ENCODE results near the gene FSHB.
"Not testable (repeated sequence)": the region's sequence is repeated elsewhere in the genome, so short reads cannot be mapped to it uniquely, and the experiment has no call there.

Gene FSHB

DNA sequence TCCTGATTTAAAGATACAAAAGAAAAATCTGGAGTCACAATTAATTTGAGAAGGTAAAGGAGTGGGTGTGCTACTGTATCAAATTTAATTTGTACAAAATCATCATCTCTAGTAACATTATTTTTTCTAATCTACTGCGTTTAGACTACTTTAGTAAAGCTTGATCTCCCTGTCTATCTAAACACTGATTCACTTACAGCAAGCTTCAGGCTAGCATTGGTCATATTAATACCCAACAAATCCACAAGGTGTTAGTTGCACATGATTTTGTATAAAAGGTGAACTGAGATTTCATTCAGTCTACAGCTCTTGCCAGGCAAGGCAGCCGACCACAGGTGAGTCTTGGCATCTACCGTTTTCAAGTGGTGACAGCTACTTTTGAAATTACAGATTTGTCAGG lies at the start of gene FSHB:
Gene FSHB, plus strand, starts transcription at position 301 of the 400 bp plus-strand sequence. CDS start 889 bp downstream, outside the sequence.
- DNase-seq = no peak

DNA sequence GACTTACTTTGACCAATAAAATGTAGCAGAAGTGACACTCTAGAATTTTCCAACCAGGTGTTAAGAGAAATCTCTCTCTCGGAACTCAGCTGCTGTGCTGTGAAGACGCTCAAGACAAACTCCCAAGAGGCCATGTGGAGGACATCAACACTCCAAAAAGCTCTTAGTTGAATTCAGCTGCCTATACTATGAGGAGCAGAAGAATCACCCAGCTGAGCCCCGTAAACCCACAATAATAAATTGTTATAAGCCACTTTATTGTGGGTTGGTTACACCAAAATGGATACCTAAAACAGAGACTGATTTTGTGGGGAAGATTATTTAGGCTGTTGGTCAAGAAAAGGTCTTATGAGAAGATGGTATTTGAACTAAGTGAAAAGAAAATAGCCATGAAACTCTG lies 44.1 kb upstream of the FSHB start:
- no peak for DNase-seq

DNA sequence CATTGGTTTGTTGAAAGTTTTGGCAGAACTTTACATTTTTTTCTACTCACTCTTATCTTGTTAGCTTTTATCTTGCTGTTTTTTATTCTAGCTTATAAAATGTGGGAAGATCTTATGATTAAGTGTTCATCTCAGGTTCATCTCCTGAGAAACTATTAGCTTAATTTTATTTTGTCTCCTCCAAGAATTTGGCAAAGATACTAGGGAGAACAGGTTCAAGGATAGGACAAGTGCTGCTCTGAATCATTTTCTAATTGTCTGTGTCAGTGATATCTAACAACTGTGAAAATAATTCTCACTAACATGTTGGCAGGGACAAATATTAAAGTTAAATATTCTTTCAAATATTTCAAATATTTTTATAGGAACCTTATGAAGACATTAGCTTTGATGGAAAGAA lies 38.2 kb upstream of the FSHB start:
- no peak for DNase-seq

DNA sequence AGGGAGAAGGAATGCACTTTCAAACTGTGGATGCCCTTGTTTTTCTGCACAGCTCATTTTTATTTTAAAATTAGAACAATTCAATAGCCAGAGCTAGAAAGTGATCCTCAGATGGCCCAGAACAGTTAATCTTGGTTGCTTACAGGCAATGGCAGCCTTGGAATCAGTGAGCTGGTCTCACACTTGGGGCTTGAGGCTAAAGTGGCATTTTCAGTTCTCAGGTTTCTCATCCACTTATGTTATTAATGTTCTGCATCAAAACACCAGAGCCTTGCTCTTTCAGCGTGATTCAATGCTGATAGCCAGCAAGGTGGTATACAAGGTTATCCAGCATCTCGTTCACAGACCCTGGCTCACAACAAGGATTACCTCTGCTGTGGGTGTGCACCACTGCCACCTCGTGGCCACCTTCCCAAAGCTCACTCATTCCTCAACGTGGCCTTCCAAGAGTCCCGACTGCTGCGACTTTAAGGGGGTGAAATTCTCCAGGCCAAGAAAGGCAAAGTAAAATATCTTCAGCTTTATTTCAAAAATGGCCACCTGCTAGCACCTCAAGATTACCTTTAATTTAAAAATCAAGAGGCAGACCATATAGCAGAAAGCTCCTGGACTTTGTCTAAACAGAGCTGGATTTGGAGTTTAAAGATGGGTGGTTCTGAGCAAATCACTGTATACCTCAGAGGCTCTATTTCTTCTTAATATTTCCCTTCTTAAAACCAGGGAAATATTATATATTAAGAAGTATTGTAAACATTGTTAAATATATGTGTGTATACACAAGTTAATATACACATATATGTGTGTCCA lies 34.2 kb upstream of the FSHB start:
- DNase-seq = peak; percentile 64

DNA sequence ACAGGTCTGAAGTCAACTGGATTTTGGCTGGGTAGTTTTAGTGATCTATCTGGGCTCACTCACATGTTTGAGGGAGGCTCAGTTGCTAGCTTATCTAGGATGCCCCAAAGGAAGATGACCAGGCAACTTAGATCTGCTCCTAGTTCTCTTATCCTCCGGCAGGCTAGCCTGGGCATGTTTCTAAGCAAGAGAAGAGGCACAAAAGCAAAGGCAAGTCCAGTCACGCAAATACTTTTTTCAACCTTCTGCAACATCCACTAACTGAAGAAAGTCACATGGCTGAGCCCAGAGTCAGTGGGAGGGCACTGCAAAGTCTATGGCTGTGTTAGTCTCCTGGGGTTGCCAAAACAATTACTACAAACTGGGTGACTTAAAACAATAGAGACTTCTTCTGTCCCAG lies 32.9 kb upstream of the FSHB start:
- no peak for DNase-seq

DNA sequence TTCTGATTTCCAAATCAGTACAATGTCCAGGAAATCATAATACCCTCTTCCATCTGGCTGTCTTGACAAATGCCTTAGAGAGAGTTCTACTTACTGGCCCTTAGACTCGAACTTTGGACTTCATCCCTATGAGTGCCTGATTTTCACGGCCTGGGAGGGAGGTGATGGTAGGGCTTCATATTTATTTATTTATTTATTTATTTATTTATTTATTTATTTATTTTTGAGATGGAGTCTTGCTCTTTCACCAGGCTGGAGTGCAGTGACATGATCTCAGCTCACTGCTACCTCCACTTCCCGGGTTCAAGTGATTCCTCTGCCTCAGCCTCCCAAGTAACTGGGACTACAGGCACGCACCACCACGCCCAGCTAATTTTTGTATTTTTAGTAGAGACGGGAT lies 27.8 kb upstream of the FSHB start:
- DNase-seq = not testable (repeated sequence)

DNA sequence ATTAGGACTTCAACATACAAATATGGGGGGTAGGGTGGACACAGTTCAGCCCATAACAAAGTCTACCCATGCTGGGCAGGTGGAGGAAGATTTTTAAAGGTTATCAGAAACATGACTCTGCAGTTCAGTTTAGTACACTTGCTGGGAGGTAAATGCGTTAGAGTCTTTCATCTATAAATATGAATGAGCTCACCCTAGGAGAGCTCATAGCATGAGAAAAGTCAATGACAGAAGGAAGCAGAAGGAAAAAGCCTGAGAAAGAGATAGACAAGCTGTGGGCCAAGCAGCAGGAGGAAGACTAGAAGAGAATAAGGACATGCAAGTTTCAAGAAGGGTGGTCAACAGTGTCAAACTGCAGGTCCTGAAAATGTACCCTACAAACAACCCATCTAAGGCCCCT lies 27.0 kb upstream of the FSHB start:
- DNase-seq = no peak

DNA sequence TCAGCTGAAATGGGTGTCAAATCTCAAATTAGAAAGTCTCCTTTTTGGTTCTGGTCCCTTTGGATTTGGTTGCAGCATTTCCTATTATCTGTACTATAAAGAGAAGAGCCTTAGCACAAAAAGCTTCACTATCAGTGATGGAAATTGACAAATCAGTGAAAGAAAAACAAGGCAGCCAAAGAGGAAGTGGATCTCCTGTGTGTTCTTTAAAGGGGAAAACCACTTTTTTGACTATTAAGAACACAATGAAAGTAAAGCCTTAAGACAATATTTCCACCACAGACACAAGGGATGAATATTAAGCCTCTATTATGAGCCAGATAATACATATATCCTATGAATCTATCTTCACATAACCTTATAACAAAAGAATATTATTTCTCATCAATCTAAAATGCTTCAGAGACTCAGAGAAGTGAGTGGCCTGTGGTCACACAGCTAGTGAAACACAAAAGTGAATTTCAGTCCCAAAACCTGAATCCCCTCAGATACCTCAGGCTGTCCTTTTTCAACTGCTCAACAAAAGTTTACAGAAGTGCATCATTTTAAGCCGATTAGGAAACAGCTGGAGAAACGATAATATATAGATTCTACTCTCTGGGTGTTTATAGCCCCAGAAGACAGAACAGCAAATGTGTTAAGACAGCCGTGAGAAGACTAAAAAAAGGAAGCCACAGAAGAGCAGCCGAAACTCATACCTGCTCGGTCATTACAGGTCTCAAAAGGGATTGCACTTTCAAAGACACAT lies 24.4 kb upstream of the FSHB start:
- no peak for DNase-seq

DNA sequence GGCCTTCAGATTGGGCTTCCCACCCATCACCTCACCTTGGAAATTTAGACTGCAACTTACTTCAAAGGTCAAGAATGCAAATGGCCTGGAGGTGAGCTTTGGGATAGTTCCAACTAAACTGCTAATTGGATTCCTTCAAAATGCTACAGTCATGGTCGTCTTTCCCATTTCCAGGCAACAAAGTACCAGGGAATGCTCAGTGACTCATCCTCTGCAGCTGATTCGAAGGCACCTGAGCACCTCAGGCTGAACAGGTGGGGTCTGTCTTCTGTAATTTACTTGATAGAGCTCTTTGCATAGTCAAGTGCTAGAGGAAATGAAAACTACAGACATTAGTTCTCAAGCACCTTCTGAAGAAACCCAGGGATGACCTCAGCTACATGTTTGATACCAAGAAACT lies 20.5 kb upstream of the FSHB start:
- no peak for DNase-seq

DNA sequence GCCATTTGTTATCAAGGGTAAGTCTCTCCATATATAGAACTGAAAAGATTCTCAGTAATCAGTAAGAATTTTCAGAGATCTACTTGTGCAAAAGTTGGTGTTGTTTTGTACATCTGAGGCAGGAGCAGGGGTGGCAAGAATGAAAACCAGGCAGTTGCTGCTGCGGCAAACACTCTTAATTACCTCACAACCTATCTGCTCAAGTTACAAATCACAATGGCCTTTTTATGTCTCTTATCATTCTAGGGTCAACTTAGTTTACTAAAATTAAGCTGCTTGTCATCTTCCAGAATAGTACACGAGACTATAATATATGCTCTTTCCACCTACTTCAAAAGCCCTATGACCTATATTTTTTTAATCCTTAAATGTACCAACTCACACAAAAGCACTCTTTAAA lies 14.3 kb upstream of the FSHB start:
- no peak for DNase-seq

DNA sequence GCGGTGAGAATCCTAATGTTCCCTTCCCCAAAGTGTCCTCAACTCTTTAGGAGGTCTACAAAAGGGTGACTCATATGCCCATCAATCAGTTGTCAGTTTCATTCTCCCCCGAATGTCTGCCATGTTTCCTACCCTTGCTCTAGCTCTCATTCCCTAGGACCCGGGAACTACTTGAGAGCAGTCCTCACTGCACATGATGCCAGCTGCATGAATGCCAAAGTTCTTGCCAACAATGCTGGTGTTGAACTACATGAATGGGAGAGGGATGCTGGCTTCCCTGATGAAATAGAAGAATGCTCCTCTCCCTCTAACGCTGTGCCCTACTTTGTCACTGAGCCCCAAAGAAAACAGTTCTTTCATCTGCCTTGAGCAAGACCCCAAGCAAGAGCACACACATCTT lies 12.5 kb upstream of the FSHB start:
- no peak for DNase-seq

DNA sequence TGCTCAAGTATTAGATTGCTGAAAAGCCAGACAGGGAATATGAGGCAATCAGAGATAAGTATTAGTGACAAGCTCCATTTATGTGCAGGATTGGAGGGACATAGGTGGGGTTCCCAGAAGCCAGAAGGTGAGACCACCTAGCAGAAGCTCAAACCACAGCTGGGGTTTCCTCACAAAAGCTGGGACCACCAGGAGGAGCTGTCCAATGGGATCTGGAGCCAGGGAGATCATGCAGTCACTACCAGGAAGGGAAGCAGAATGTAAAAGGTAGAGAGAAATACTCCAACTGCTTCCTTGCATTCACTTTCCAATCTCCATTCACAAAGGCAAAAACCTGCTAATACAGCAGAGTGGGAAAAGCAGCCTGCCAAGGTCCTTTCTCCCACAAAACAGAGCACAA lies 5.2 kb upstream of the FSHB start:
- DNase-seq = no peak

DNA sequence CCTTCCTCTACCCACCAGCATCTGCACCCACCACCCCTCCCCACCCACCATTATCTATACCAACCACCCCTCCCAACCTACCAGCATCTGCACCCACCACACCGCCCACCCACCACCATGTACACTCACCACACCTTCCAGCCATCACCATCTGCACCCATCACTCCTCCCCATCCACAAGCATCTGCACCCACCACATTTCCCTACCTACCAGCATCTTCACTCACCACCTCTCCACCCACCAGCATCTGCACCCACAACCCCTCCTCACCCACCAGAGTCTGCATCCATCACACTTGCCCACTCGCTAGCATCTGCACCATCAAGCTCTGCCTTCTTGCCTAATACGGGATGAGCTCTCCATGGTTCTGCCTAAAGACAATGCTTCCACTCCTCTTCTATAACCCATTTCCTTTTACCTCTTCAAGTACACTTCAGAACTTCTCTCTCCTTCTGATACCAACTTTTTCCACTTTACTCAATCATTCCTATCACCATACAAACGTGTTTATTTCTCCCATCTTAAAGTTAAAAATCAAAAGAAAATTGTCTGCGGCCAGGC lies 2.4 kb upstream of the FSHB start:
- DNase-seq = no peak

DNA sequence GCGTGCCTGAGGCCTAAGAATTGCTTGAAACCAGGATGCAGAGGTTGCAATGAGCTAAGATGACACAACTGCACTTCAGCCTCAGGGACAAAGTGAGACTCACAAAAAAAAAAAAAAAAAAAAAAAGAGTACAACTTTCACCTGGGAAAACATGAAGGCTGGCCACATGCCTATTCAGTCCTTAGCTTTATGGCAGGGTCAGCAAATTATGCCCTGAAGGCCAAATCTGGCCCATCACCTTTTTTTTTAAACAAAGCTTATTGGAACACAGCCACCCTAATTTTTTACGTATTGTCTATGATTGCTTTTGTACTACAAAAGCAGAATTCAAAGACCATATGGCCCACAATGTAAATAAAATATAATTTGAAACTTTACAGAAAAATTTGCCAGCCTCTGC lies 8.2 kb downstream of the FSHB start:
- no peak for DNase-seq

DNA sequence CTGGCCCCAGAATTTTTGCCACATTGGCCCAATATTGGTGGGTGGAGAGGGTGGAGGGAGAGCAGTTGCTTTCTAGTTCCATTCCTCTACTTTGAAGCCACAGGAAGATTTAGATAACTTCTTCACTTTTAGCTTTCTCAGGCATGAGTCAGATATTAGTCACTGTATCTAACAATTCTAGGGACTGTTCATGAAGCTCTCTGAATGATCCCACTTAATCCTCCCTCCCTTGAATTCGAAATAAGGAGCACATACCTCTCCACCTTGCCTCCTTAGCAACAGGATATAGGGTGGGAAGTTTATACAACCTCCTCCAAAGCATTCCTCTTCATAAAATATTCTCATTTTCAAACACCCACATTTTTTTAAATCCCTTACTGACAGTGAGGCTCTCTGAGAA lies 13.5 kb downstream of the FSHB start:
- DNase-seq = no peak

DNA sequence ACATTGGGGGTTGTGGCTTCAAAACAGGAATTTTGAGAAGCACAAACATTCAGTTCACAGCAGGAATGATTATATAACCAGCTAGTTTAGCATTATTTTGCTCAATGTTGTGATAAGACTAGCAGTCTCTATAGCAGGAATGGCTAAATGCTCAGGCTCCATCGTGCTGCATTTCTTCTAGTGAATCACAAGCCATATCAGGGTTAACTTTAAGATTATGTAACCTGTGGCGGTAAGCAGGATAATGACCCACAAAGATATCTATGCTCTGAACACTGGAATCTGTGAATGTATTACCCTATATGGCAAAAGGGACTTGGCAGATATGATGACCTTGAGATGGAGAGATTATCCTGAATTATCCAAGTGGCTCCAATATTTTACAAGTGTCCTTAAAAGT lies 14.8 kb downstream of the FSHB start:
- DNase-seq = no peak

DNA sequence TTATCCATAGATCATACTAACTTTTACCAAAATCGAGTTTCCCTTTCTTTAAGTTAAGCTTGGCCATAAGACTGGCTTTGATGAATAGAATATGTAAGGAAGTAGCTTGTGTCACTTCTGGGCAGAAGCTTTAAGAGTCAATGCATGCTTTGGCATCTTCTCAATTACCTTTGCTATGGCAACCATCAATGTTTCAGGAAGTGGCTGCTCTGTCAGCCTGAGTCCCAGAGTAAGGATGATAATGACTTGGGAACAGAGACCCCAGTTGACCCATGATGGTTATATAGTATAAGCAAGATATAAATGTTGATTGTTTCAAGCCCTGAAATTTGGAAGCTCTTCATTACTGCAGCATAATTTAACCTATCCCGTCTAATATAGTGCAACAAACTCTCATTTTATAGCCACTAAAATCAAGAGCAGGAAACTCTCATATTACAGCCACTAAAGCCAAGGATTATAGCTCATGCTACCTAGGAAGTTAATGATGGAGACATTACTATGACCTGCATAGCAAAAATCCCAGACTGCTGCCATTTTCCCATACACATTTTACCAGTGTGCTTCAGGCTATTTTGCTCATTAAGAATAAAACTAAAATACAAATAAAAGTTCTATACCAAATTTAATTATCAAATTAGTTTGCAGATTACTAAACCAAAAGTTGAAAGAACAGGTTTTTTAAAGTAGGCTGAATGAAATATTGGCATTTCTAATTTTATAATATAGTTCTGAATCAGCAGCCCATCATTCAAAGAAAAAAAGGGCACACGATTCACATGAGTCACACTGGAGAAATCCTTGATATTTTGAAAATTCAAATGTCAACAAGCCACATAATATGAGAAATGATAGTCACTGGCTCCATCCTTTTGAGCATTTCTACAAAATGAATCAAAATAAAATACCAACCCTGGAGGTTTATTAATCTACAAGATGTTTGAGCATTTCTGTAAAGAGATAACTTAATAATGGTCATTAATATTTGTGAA lies 23.8 kb downstream of the FSHB start:
- DNase-seq = no peak

DNA sequence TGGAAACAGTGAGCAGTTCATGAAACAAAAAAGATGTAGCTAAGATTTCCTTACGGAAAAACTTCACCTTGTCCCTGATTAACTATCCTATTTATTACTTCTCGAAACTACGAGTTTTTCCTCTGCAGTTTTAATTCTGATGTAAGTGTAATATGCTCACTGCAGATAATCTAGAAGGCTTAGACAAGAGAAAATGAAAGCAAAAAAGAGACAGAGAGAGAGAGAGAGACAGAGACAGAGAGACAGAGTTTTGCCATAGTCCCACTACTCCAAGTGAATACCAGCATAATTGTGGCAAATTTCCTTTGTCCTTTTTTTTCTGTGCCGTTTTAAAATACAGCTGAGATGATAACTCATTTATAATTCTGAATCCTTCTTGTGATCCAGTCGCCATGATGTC lies 24.8 kb downstream of the FSHB start:
- DNase-seq = no peak

DNA sequence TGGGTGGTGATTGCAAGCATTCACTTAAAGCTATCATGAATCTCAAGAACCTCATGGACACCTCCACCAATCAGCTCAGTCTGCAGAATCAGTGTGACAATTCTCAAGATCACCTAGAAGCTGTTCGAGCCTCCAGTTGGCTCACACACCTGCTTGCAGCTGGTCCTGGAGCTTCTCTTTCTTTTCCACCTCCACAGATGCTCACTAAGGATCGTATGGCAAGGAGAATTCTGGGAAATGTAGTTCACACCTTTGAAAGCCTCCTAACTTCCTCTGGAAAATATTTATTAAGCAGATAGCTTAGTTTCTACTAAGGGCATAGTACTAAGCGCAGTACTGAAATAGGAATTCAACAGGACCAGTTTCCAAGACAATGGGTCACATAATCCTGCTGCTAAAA lies 26.2 kb downstream of the FSHB start:
- DNase-seq = no peak

DNA sequence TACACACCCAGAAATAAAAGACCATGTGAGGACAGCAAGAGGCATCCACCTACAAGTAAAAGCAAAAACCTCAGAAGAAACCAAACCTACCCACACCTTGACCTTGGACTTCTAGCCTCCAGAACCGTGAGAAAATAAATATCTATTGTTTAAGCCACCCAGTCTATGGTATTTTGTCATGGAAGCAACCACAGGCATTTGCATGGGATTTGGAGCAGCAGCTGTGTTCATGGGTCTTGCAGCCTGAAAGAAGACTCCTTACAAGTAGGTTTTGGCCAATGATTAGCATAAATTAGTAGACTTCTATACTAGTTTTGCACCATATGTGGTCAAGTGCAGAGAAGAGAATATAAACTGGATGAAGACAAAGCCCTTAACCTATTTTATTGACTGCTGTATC lies 27.9 kb downstream of the FSHB start:
- no peak for DNase-seq

DNA sequence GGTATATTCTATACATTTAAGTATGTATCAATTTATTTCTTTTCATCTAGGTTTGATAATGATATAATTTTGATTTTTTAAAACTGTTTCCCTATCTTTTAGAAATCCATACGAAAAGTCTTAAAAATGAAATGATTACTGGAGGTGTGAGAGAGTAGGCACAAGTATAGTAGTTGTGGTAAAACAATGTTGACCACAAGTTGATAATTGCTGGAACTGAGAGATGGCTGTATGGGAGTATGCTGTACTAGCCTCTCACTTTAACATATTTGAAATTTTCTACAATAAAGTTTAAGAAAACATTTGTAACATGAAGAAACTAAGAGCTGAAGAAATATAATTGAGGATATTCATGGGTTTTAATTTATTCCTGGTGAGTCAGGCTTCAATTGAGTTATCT lies 30.0 kb downstream of the FSHB start:
- DNase-seq = no peak

DNA sequence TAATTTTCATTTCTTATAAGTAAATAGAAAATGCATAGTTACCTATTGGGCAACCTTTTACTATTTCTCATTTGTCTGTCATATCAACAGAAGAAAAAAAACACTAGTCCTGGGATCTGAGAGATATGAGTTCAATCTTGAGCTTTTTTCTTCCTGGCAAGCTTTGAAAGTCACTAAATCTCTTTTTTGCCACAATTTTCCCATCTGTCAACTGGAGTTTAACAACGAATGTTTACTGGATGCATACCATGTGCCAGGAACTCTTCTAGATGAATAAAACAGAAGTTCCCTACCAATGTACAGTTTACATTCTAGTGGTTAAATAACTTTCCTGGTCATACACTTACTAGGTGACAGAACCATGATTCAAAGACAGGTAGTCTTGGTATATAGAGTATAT lies 31.0 kb downstream of the FSHB start:
- no peak for DNase-seq

DNA sequence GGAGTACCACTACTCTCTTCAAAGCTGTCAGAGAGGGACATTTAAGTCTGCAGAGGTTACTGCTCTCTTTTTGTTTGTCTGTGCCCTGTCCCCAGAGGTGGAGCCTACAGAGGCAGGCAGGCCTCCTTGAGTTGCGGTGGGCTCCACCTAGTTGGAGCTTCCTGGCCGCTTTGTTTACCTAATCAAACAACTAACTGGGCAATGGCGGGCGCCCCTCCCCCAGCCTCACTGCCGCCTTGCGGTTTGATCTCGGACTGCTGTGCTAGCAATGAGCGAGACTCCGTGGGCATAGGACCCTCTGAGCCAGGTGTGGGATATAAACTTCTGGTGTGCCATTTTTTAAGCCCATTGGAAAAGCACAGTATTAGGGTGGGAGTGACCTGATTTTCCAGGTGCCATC lies 37.8 kb downstream of the FSHB start:
- not testable (repeated sequence) for DNase-seq
